HG03442 (cell line): ENCODE measurements around the gene LSM3.

Source experiments
- ATAC-seq: cut with Tn5 transposase; IDR thresholded peaks from one replicate; pipeline ENCODE4 v1.9.1; 2021; ENCODE audit warnings: mild to moderate bottlenecking, moderate library complexity; ENCODE audit not compliant: unreplicated experiment

LSM3 gene

DNA sequence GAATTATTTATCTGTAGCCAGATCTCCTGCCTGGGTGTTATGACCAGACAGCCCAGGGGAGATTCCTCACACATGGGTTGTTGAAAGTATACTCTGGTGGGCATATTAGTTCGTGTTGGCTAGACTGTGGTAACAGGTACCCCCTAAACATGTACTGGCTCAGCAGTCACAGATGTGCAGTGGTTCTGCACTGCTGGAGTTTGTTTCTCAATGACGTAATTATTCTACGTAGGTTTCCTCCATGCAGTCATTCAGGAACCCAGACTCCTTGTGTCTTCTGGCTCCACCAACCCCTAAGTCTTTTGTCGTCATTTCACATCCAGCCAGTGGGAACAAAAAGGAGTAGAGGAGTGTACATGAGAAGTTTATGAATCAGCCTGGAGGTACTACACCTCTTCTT, 16.2 kb downstream of the LSM3 start:
- ATAC-seq = no peak

DNA sequence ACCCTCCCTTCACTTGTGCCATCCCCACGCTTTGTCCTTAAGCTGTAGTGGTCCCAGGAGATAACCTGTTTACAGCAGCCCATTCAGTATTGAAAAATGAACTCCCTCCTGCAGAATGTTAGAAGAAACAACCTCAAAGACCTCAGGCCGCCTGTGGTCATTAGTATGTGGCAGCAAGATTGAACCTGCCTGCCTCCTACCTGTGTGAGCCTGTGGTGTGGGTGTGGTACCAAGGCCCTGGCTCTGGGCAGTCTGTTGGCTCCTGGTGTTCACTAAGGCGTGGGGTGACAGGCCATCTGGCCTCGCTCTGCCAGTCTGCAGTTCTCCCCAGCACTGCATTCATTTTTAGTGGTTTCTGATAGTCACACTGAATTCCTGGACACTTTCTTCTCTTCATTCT, 21.0 kb downstream of the LSM3 start:
- no peak for ATAC-seq

GRCh38 chr3:14200276-14200675, 21.7 kb downstream of the LSM3 start:
- ATAC-seq = no peak

GRCh38 chr3:14200841-14201240, 22.2 kb downstream of the LSM3 start:
- ATAC-seq = no peak

DNA sequence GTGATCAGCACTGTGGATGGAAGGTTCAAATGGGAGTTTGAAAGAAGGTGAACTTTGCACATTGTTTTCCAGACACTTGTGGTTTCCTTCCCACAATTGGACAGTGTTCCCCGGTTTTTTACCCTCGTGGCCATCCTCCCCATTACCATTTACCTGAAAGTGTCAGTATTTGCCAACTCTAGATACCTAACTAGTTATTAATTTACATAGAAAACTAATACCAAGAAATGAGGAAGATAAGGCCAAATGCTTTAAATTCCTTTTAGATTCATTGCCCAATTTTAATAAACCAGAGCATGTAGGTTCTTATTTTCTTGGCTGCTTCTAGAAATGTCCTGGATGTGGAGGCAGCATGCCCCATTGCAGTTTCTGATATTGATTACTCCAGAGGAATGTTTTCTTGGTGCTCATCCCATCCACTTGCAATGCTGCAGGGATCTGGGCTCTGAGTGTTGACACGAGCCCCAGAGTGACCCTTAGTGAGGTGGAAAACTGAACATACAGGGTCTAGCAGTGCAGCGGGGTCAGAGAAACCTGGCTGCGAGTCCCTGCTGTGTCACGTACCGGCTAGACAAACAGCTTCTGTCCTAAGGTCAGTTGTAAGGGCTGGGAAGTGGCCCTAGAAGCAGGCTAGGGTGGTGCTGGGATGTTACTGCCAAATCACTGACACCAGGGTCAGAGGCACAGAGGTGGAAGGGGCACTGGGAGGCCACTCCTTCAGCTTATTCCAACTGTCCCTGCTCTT, 23.5 kb downstream of the LSM3 start:
- no peak for ATAC-seq

DNA sequence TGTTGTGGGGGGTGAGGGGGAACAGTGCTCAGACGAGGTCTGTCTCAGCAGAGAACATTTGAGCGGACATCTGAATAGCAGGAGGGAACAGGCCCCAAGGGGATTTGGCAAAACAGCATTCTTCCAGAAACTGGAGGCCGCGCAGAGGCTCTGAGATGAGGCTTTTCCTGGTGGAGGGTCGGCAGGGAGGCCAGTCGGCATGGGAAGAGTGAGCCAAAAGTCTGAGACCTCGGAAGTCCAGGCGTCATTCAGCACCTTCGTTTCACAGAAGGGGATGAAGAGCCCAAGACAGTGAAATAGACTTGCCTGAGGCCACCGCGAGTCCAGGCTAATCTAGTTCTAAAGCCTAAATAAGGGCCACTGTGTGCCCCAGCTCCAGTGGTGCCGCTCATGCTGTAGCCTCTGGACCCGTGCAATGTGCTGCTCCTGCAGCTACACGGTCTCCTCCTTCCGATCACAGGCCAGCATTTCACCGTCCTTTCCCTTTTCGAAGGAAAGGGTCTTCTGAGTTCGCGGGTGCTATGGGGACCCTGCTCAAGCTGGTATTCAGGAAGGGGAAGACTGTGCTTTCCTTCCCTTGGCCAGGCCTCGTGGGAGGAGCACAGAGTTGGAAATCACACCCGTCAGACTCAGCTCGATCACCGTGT, 24.4 kb downstream of the LSM3 start:
- no peak for ATAC-seq

GRCh38 chr3:14203521-14204079, 25.0 kb downstream of the LSM3 start:
- no peak for ATAC-seq

GRCh38 chr3:14204515-14205284, 26.1 kb downstream of the LSM3 start:
- ATAC-seq = no peak

GRCh38 chr3:14206548-14207177, 28.0 kb downstream of the LSM3 start:
- no peak for ATAC-seq

DNA sequence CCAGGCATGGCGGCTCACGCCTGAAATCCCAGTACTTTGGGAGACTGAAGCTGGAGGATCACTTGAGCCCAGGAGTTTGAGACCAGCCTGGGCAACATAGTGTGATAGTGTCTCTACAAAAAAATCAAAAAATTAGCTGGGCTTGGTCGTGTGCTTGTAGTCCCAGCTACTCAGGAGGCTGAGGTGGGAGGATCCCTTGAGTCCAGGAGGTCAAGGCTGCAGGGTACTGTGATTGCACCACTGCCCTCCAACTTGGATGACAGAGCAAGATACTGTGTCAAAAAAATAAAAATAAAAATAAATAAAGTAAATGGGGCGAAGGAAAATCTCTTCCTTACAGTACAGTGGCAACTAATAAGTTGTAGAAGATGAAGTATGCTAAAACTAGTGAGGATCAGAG, 29.6 kb downstream of the LSM3 start:
- ATAC-seq = no peak

- no peak for ATAC-seq
Observed at GRCh38 chr3:14208977-14209394, 30.4 kb downstream of the LSM3 start.

GRCh38 chr3:14209581-14210289, 31.1 kb downstream of the LSM3 start:
- ATAC-seq = no peak

DNA sequence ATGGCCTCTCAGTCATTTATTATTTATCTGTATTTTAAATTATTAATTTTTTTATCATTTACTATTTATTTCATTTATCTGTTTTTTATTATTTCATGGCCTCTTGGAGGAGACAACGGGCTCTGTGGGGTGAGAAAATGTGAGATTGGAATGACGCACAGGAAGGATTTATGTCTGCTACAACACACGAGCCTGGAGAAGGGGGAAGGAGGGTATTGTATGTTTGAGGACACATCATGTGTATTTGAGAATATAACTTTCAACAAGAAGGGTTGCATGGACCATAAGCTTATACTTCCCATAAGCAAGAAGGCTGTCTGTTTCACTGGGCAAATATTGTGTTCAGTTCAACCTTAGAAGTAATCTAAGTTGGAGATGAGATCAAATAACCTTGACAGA, 31.7 kb downstream of the LSM3 start:
- no peak for ATAC-seq

GRCh38 chr3:14210843-14211594, 32.4 kb downstream of the LSM3 start:
- ATAC-seq = no peak

- ATAC-seq = no peak
Observed at GRCh38 chr3:14211621-14212020, 33.0 kb downstream of the LSM3 start.

- ATAC-seq = no peak
Observed at GRCh38 chr3:14212032-14212431, 33.4 kb downstream of the LSM3 start.

DNA sequence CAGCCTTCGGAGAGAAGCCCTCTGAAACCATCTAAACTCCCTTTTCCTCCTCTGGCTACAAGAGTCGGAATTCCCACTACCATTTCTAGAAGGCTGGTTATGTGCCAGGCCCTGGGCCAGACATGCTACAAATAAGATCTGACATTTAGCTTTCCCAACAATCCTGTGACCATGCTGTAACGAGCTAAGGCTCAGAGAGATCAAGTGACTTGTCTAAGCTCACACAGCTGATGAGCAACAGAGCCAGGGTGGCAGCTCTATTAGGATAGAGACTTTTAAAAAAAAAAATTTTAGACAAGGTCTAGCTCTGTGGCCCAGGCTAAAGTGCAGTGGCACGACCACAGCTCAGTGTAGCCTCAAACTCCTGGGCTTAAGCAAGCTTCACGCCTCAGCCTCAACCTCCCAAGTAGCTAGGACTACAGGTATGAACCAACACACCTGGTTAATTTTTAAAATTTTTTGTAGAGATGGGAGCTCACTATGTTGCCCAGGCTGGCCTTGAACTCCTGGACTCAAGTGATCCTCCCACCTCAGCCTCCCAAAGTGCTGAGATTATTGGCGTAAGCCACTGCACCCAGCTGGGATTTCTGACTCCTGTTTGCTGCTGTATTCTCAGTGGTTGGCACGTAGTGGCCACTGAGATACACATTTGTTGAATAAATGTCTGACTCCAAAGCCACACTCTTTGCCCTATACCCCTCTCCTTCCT, 34.6 kb downstream of the LSM3 start:
- ATAC-seq = no peak

GRCh38 chr3:14214764-14215163, 36.1 kb downstream of the LSM3 start:
- ATAC-seq = no peak
